Endothelial cell of umbilical vein (primary cell): Measurements from ENCODE around the gene MEI4. TPM values are rescaled to one million over a fixed set of nuclear protein-coding genes. Genes with fewer than 3 reads are reported as not detected.

Source experiments
- BruUV-seq: library from RNA; stranded (reverse); fragments of 400-500 nt; replicated peaks from 2 replicates; lab custom pipeline; 2021; lab: Mats Ljungman, UMichigan
- CTCF ChIA-PET: fragments of 300-600, 350-600 bp; sonication (Branson Sonifier 250); formaldehyde crosslinking; loops from one replicate; lab custom pipeline; 2021; ENCODE audit warnings: antibody characterized with exemption, inconsistent platforms; lab: Charles Lee
- POLR2A ChIA-PET: fragments of 300-600, 350-600 bp; sonication (Branson Sonifier 250); formaldehyde crosslinking; loops from one replicate; lab custom pipeline; 2021; ENCODE audit warnings: antibody characterized with exemption, inconsistent platforms; lab: Charles Lee
- DNase-seq: peaks from one replicate; pipeline ENCODE4 v3.0.0-alpha.2; 2011; ENCODE audit warnings: low read depth, low spot score
- FAIRE-seq: peaks from 2 replicates; lab custom pipeline; 2011; peaks lifted over from hg19 to GRCh38; lab: Jason Lieb, UNC
- H2AFZ ChIP-seq: 2 replicates; pipeline ENCODE4 v1.6.0; 2012; ENCODE audit warnings: low read depth, low read length, control low read depth, inconsistent platforms
- H3K27ac ChIP-seq: 2 replicates; pipeline ENCODE4 v1.5.1; 2011; ENCODE audit warnings: low read depth, mild to moderate bottlenecking, control low read depth, low read length, moderate library complexity; ENCODE audit not compliant: insufficient read depth
- H3K27me3 ChIP-seq, 2 experiments: 2 replicates each; pipeline versions ENCODE4 v1.6.0 to v1.6.1; 2011; ENCODE audit warnings: low read length in 2 of 2, mixed read lengths in 1 of 2; ENCODE audit not compliant: control insufficient read depth in 2 of 2, insufficient read depth in 2 of 2
- H3K36me3 ChIP-seq, 2 experiments: 2 replicates in 1 of 2; 3 replicates in 1 of 2; pipeline ENCODE4 v1.5.1; 2011; ENCODE audit warnings: low read length in 2 of 2, mild to moderate bottlenecking in 1 of 2, moderate library complexity in 1 of 2; ENCODE audit not compliant: control insufficient read depth in 2 of 2, insufficient read depth in 2 of 2; ENCODE audit errors: extremely low read depth in 1 of 2
- H3K4me1 ChIP-seq: 3 replicates; pipeline ENCODE4 v1.5.1; 2011; ENCODE audit warnings: mild to moderate bottlenecking, low read length; ENCODE audit not compliant: control insufficient read depth, insufficient read depth; ENCODE audit errors: extremely low read depth
- H3K4me2 ChIP-seq: 2 replicates; pipeline ENCODE4 v1.6.1; 2011; ENCODE audit warnings: low read length, control low read depth, mixed read lengths; ENCODE audit not compliant: insufficient read depth
- H3K4me3 ChIP-seq, 3 experiments: fragments of 200-600 bp in 1 of 3; sonication (generic), shearing (Covaris generic) in 1 of 3; replicated peaks in 1 of 3; 2 replicates each; pipeline ENCODE4 v1.5.1; 2011 to 2016; ENCODE audit warnings: control low read depth in 3 of 3, low read length in 3 of 3, mild to moderate bottlenecking in 2 of 3, inconsistent platforms in 1 of 3, low read depth in 1 of 3, moderate library complexity in 1 of 3; ENCODE audit not compliant: insufficient read depth in 1 of 3
- H3K79me2 ChIP-seq: 2 replicates; pipeline ENCODE4 v1.6.0; 2012; ENCODE audit warnings: low read length, inconsistent platforms; ENCODE audit not compliant: control insufficient read depth, insufficient read depth
- H3K9ac ChIP-seq: replicated peaks from 2 replicates; pipeline ENCODE3; 2011; ENCODE audit warnings: low read length, control low read depth; ENCODE audit not compliant: insufficient read depth; ENCODE audit errors: extremely low read depth
- H3K9me1 ChIP-seq: replicated peaks from 3 replicates; pipeline ENCODE4 v1.6.0; 2011; ENCODE audit warnings: mild to moderate bottlenecking, low read length; ENCODE audit not compliant: control insufficient read depth, insufficient read depth; ENCODE audit errors: extremely low read depth
- H3K9me3 ChIP-seq: replicated peaks from 2 replicates; pipeline ENCODE4 v1.5.1; 2012; ENCODE audit warnings: low read length, inconsistent platforms; ENCODE audit not compliant: control insufficient read depth, insufficient read depth
- H4K20me1 ChIP-seq: replicated peaks from 2 replicates; pipeline ENCODE3; 2011; ENCODE audit warnings: mild to moderate bottlenecking, low read length; ENCODE audit not compliant: control insufficient read depth, insufficient read depth; ENCODE audit errors: extremely low read depth
- CTCF ChIP-seq, 2 donors: IDR thresholded peaks; 1 replicate in 1 of 2; 2 replicates in 1 of 2; pipeline ENCODE4 v1.5.1; 2011; ENCODE audit warnings: low read length in 2 of 2, mild to moderate bottlenecking in 2 of 2, moderate library complexity in 2 of 2, control low read depth in 1 of 2, inconsistent platforms in 1 of 2, low read depth in 1 of 2; ENCODE audit not compliant: insufficient read depth in 1 of 2; ENCODE audit errors: extremely low read depth in 1 of 2
- EZH2 ChIP-seq: IDR thresholded peaks from 2 replicates; pipeline ENCODE4 v1.6.1; 2012; ENCODE audit warnings: borderline replicate concordance, low read depth, mild to moderate bottlenecking, moderate library complexity, low read length, inconsistent platforms; ENCODE audit not compliant: severe bottlenecking
- FOS ChIP-seq: IDR thresholded peaks from 2 replicates; pipeline ENCODE4 v1.6.1; 2011; ENCODE audit warnings: mild to moderate bottlenecking, low read length, moderate library complexity, borderline replicate concordance; ENCODE audit not compliant: insufficient read depth
- GATA2 ChIP-seq: IDR thresholded peaks from 2 replicates; pipeline ENCODE4 v1.7.0; 2011; ENCODE audit warnings: low read depth, mild to moderate bottlenecking, moderate library complexity, mixed read lengths, low read length; ENCODE audit not compliant: insufficient read length, insufficient read depth
- JUN ChIP-seq: IDR thresholded peaks from 2 replicates; pipeline ENCODE4 v1.6.1; 2011; ENCODE audit warnings: borderline replicate concordance, low read depth; ENCODE audit not compliant: insufficient read length, insufficient read depth
- MAX ChIP-seq: IDR thresholded peaks from 2 replicates; pipeline ENCODE4 v1.6.1; 2011; ENCODE audit not compliant: insufficient read depth, insufficient read length
- MYC ChIP-seq: IDR thresholded peaks from one replicate; pipeline ENCODE4 v1.6.1; 2011; ENCODE audit warnings: mild to moderate bottlenecking, low read depth, low read length
- POLR2A ChIP-seq: IDR thresholded peaks from 2 replicates; pipeline ENCODE4 v1.6.1; 2012; ENCODE audit warnings: low read depth, mild to moderate bottlenecking, control low read depth, low read length
- POLR2AphosphoS5 ChIP-seq: IDR thresholded peaks from 2 replicates; pipeline ENCODE4 v1.6.1; 2012; ENCODE audit warnings: low read depth, mild to moderate bottlenecking, control low read depth, low read length, moderate library complexity; ENCODE audit not compliant: insufficient read depth
- dilution Hi-C: fragments of 300-500 bp; cut with MboI; formaldehyde crosslinking; loops from one replicate; pipeline ENCODE4 v1.15.0; 2019; ENCODE audit warnings: low sequenced_read_pairs; ENCODE audit not compliant: extremely low pct_ligation_motif_present
- intact Hi-C: fragments of 100-400 bp; cut with micrococcal nuclease; formaldehyde crosslinking; loops from one replicate; pipeline ENCODE4 v1.10.0; 2022
- polyA plus RNA-seq, 4 experiments: library from polyadenylated mRNA; depleted of rRNA in 3 of 4; stranded (reverse) in 3 of 4; unstranded in 1 of 4; fragments of >200 nt; gene quantifications; 2 replicates each; pipeline versions ENCODE4 v1.2.1 to v1.2.3, GENCODE V29; 2011 to 2012; ENCODE audit warnings: missing spikeins in 1 of 4
- total RNA-seq: library from RNA; stranded (reverse); gene quantifications from 2 replicates; pipeline ENCODE4 v1.2.3, GENCODE V29; 2021

Gene MEI4
- total and polyA plus RNA-seq, 2 donors (not counting 3 experiments of a cell fraction or from before 2014, with no cell fraction given), result not detected

GRCh38 chr6:77604476-77604875, 48.4 kb upstream of the MEI4 start:
- H3K9me3 ChIP-seq, result no peaks in the 10 kb centered on the region
- dilution Hi-C loops, result no loop called here

More at GRCh38 chr6:77604476-77604875, 48.4 kb upstream of the MEI4 start:
- Histone ChIP-seq H3K9me1 (no peaks in the 10 kb centered on the region), H3K36me3 (no peaks in the 10 kb centered on the region), H3K9ac (no peak overlapping the region), H3K27me3 (no peaks in the 10 kb centered on the region), H2AFZ (no peak overlapping the region), H3K4me2 (no peak overlapping the region), H3K27ac (no peak overlapping the region), H3K4me1 (no peaks in the 10 kb centered on the region), H4K20me1 (no peaks in the 10 kb centered on the region), H3K4me3 (no peak overlapping the region), H3K79me2 (no peaks in the 10 kb centered on the region)
- intact Hi-C loops, result no loop called here
- ChIA-PET CTCF (no interaction called here), POLR2A (no interaction called here)
- TF ChIP-seq POLR2AphosphoS5 (no peak), MAX (no peak), EZH2 (no peak), JUN (no peak), MYC (no peak), FOS (no peak), GATA2 (no peak), POLR2A (no peak), CTCF (IDR thresholded peaks at IDR 0.05; ENCODE audit: extremely low read depth in 1 of 2, insufficient read depth in 1 of 2, low read depth in 1 of 2, low read length in 2 of 2) (no peak)
- BruUV-seq, result no TSS peak
- FAIRE-seq (no peak), DNase-seq (no peak)
